ENCODE measurements around the gene PRKCA.

The PRKCA gene

GRCh38 chr17:66689221-66689620 lies 386.8 kb downstream of the PRKCA start:
- no peak for TF ChIP-seq MYC (IDR thresholded peaks at IDR 0.05; ENCODE audit: low read depth, low read length)
- no peak for TF ChIP-seq CTCF (IDR thresholded peaks at IDR 0.05; ENCODE audit: low read depth, low read length)
- TF ChIP-seq POLR2A (IDR thresholded peaks at IDR 0.05; ENCODE audit: extremely low read depth, insufficient read length) = no peak
- no peak for TF ChIP-seq MAX (IDR thresholded peaks at IDR 0.05; ENCODE audit: low read depth, low read length)
- H3K4me3 ChIP-seq (ENCODE audit: low read depth, low read length) = no peak overlapping the region
- DNase-seq (ENCODE audit: low read depth) = peak; percentile 21

DNA sequence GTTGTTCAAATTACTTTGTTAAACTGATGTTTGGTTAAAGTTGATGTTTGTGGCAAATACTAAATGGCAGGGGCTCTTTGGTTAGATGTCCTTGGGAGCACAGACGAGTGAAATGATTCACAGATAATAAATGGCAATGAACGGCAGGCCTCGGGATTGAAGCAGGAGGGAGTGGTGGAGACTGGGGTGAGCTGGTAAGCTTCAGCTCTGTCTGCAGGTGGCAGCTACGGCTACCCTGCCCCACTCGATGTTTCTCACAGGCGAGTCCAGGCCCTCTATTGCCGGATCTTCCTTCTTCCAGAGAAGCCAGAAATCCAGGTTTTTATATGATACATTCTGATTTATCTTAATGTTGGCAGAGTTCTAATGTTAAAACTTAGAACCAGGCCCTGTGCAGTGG lies 387.8 kb downstream of the PRKCA start:
- TF ChIP-seq MYC (IDR thresholded peaks at IDR 0.05; ENCODE audit: low read depth, low read length) (no peak), CTCF (IDR thresholded peaks at IDR 0.05; ENCODE audit: low read depth, low read length) (no peak), POLR2A (IDR thresholded peaks at IDR 0.05; ENCODE audit: extremely low read depth, insufficient read length) (no peak), MAX (IDR thresholded peaks at IDR 0.05; ENCODE audit: low read depth, low read length) (no peak)
- DNase-seq (ENCODE audit: low read depth) = no peak
- no peak overlapping the region for H3K4me3 ChIP-seq (ENCODE audit: low read depth, low read length)

DNA sequence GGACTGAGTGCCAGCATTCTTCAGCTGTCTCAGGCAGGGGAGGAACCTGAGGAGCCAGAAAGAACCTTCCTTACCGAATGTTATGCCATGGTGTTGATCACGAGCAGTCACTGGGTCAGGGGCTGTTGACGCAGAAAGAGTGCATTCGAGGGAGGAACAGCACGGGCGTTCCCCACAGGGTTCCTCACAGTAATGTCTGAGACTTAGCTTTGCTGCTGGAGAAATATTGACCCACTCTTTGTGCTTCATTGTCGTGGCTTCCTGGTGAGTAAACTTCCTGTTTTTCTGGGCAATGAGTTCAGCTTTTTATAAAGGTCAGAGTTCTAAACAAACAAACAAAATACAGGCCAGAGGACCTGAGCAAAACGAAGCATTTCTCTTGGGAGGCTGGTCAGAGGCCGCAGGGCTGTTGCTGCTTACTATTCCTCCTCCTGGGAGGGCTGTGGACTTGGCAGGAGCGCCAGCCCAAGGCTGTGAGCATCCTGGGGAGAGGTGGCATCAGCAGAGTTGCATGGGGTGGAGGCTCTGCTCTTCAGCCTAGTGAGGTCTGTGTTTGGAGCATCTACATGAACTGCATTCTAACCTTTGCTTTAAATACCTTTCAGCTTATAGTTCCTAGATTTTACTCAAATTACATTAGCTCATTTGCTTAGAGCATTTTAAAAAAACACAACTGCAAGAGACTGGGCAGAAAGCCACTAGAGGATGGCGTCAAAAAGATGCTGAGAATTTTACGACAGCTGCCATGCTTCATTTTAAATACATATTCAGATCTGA lies 389.4 kb downstream of the PRKCA start:
- no peak for TF ChIP-seq CTCF (IDR thresholded peaks at IDR 0.05; ENCODE audit: low read depth, low read length)
- no peak for TF ChIP-seq MAX (IDR thresholded peaks at IDR 0.05; ENCODE audit: low read depth, low read length)
- no peak for TF ChIP-seq MYC (IDR thresholded peaks at IDR 0.05; ENCODE audit: low read depth, low read length)
- no peak overlapping the region for H3K4me3 ChIP-seq (ENCODE audit: low read depth, low read length)
- DNase-seq (ENCODE audit: low read depth) = peak; percentile 20

DNA sequence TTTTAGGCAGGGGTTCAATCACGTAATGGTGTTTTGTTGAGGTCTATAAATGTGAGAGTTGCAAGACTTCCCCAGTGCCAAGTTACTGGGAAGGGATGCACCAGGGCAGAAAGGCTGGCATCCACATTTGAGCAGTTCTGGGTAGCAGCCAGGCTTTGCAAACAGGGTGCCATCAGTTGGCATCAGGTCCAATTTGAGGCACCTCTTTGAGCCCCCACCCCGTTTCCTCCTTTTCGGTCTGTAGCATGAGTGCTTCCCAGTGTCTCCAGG lies 389.9 kb downstream of the PRKCA start:
- TF ChIP-seq MYC (IDR thresholded peaks at IDR 0.05; ENCODE audit: low read depth, low read length) (no peak), MAX (IDR thresholded peaks at IDR 0.05; ENCODE audit: low read depth, low read length) (no peak), POLR2A (IDR thresholded peaks at IDR 0.05; ENCODE audit: extremely low read depth, insufficient read length) (no peak)
- DNase-seq (ENCODE audit: low read depth) = no peak
- no peak overlapping the region for H3K4me3 ChIP-seq (ENCODE audit: low read depth, low read length)

- no peak overlapping the region for H3K4me3 ChIP-seq (ENCODE audit: low read depth, low read length)
- DNase-seq (ENCODE audit: low read depth) = no peak
- TF ChIP-seq MAX (IDR thresholded peaks at IDR 0.05; ENCODE audit: low read depth, low read length) (no peak), POLR2A (IDR thresholded peaks at IDR 0.05; ENCODE audit: extremely low read depth, insufficient read length) (no peak), CTCF (IDR thresholded peaks at IDR 0.05; ENCODE audit: low read depth, low read length) (no peak), MYC (IDR thresholded peaks at IDR 0.05; ENCODE audit: low read depth, low read length) (no peak)
Observed at GRCh38 chr17:66695098-66695497, 392.7 kb downstream of the PRKCA start.

DNA sequence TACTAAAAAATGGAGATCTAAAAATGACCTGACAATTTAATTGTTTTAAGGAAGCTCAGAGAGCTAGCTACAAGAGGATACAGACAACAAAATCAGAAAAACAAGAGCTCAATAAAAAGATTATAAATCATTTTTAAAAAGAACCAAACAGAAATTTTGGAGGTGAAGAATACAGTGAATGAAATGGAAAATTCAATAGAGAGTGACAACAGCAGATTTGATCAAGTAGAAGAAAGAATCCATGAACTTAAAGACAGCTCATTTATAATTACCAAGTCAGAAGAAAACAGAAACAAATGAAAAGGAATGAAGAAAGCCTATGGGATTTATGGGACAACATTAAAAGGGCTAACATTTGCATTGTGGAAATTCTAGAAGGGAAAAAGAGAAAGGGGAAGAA lies 395.9 kb downstream of the PRKCA start:
- TF ChIP-seq POLR2A (IDR thresholded peaks at IDR 0.05; ENCODE audit: extremely low read depth, insufficient read length) (no peak), MAX (IDR thresholded peaks at IDR 0.05; ENCODE audit: low read depth, low read length) (no peak), CTCF (IDR thresholded peaks at IDR 0.05; ENCODE audit: low read depth, low read length) (no peak), MYC (IDR thresholded peaks at IDR 0.05; ENCODE audit: low read depth, low read length) (no peak)
- H3K4me3 ChIP-seq (ENCODE audit: low read depth, low read length) = no peak overlapping the region
- no peak for DNase-seq (ENCODE audit: low read depth)

Data from NB4 (cell line).